ENCODE data around the gene HIF3A. TPM values are rescaled to one million over a fixed set of nuclear protein-coding genes. Genes with fewer than 3 reads are reported as not detected.
"Not testable (repeated sequence)": the region's sequence is repeated elsewhere in the genome, so short reads cannot be mapped to it uniquely, and the experiment has no call there.

Gene HIF3A
- total RNA-seq, 4 donors from 2014 or later, result 98.2 to 268 (median 160) TPM

- intact Hi-C loops (cut with DNase I), result no loop called here
- WGBS, result 88% methylated on average over 6 of the region's 6 CpGs
- Histone ChIP-seq H3K27me3 (no peaks in the 10 kb centered on the region), H3K36me3 (peaks cover 89 to 100% (median 94%) of the 10 kb centered on the region in 4 donors), H3K4me3 (no peak overlapping the region), H3K9me3 (no peaks in the 10 kb centered on the region), H3K4me1 (peaks cover 0 to 19% (median 12%) of the 10 kb centered on the region in 4 donors), H3K27ac (replicated peaks in 1 of 4) (peak overlapping the region in 1 of 4 donors; percentile 11)
- no peak for DNase-seq (ENCODE audit: extremely low spot score)
- TF ChIP-seq POLR2A (IDR thresholded peaks at IDR 0.05; ENCODE audit: low read depth), result no peak
- no peak for TF ChIP-seq CTCF (IDR thresholded peaks at IDR 0.05)
- no peak for TF ChIP-seq POLR2AphosphoS5 (IDR thresholded peaks at IDR 0.05)
- TF ChIP-seq EP300 (IDR thresholded peaks at IDR 0.05), result no peak
Measured at GRCh38 chr19:46319613-46320012, 22.8 kb downstream of the HIF3A start.

GRCh38 chr19:46320559-46320958 lies 23.7 kb downstream of the HIF3A start:
- intact Hi-C loops (cut with DNase I), result no loop called here
- H3K36me3 ChIP-seq, result peaks cover 87 to 100% (median 97%) of the 10 kb centered on the region in 4 donors
- no peaks in the 10 kb centered on the region for H3K9me3 ChIP-seq
- TF ChIP-seq POLR2AphosphoS5 (IDR thresholded peaks at IDR 0.05) (peak in 1 of 2 donors; percentile 23), CTCF (IDR thresholded peaks at IDR 0.05) (no peak)
- H3K4me1 ChIP-seq, result peaks cover 0 to 19% (median 12%) of the 10 kb centered on the region in 4 donors
- H3K27me3 ChIP-seq, result no peaks in the 10 kb centered on the region
- DNase-seq (ENCODE audit: extremely low spot score), result no peak
- WGBS, result 89% methylated on average over 5 of the region's 5 CpGs
- H3K4me3 ChIP-seq, result no peak overlapping the region
- H3K27ac ChIP-seq (replicated peaks in 1 of 4), result peak overlapping the region in 3 of 4 donors; percentile 11 to 35 (median 26)

- DNase-seq (ENCODE audit: extremely low spot score), result no peak
- intact Hi-C loops (cut with DNase I), result no loop called here
- H3K9me3 ChIP-seq, result peaks cover 0 to 5% (median 0%) of the 10 kb centered on the region in 4 donors
- H3K36me3 ChIP-seq, result peaks cover 88 to 100% (median 98%) of the 10 kb centered on the region in 4 donors
- H3K27me3 ChIP-seq, result no peaks in the 10 kb centered on the region
- H3K27ac ChIP-seq (replicated peaks in 1 of 4), result no peak overlapping the region
- WGBS, result 92% methylated on average over 12 of the region's 12 CpGs
- TF ChIP-seq POLR2A (IDR thresholded peaks at IDR 0.05; ENCODE audit: low read depth), result no peak
- TF ChIP-seq CTCF (IDR thresholded peaks at IDR 0.05), result no peak
- peak in 1 of 2 donors; percentile 41 for TF ChIP-seq POLR2AphosphoS5 (IDR thresholded peaks at IDR 0.05)
- TF ChIP-seq EP300 (IDR thresholded peaks at IDR 0.05), result no peak
- H3K4me3 ChIP-seq, result no peak overlapping the region
- peaks cover 0 to 19% (median 12%) of the 10 kb centered on the region in 4 donors for H3K4me1 ChIP-seq
Measured at GRCh38 chr19:46321653-46322052, 24.8 kb downstream of the HIF3A start.

GRCh38 chr19:46323227-46323626 lies 26.4 kb downstream of the HIF3A start:
- DNase-seq (ENCODE audit: extremely low spot score); H3K27me3 ChIP-seq; H3K9me3 ChIP-seq; intact Hi-C loops (cut with DNase I); H3K4me3 ChIP-seq; H3K27ac ChIP-seq (replicated peaks in 1 of 4): not testable (repeated sequence)
- WGBS, result 97% methylated on average over 9 of the region's 9 CpGs
- Histone ChIP-seq H3K36me3 (peaks cover 89 to 100% (median 99%) of the 10 kb centered on the region in 4 donors), H3K4me1 (peaks cover 0 to 26% (median 14%) of the 10 kb centered on the region in 4 donors)

- Histone ChIP-seq H3K36me3 (peaks cover 92 to 100% (median 100%) of the 10 kb centered on the region in 4 donors), H3K9me3 (peaks cover 0 to 9% (median 0%) of the 10 kb centered on the region in 4 donors), H3K27ac (replicated peaks in 1 of 4) (no peak overlapping the region), H3K27me3 (no peaks in the 10 kb centered on the region), H3K4me1 (peaks cover 0 to 19% (median 10%) of the 10 kb centered on the region in 4 donors), H3K4me3 (no peak overlapping the region)
- peak in 1 of 2 donors; percentile 41 for TF ChIP-seq POLR2AphosphoS5 (IDR thresholded peaks at IDR 0.05)
- no peak for TF ChIP-seq CTCF (IDR thresholded peaks at IDR 0.05)
- TF ChIP-seq POLR2A (IDR thresholded peaks at IDR 0.05; ENCODE audit: low read depth), result no peak
- 74% methylated on average over 3 of the region's 3 CpGs for WGBS
- intact Hi-C loops (cut with DNase I), result no loop called here
- DNase-seq (ENCODE audit: extremely low spot score), result no peak
Measured at GRCh38 chr19:46324277-46324676, 27.4 kb downstream of the HIF3A start.
